IPS-11a (cell line): ENCODE results near the gene TTBK2.
"Not testable (repeated sequence)": the region's sequence is repeated elsewhere in the genome, so short reads cannot be mapped to it uniquely, and the experiment has no call there.

Source experiments
- H3K4me3 ChIP-seq: one replicate; pipeline ENCODE4 v1.5.1; 2013; ENCODE audit warnings: low read depth, low read length, control low read depth

Gene TTBK2

GRCh38 chr15:42911058-42911592, 9.5 kb downstream of the TTBK2 start:
- no peak overlapping the region for H3K4me3 ChIP-seq

DNA sequence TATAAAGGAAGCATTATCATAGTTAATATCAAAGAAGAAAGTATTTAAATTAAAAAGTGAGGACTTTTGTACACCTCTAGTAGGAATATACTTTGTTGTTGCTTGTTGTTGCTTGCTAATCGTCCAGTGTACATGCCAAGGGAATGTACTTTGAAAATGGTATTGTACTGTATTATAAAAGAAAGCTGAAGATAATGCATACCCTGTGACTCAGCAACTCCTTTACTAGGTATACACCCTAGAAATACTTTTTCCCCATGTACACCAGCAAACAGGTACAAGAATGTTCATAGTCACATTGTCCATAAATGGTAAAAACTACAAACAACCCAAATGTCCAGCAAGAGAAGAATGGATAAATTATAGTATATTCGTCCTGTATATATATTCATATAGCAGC, 12.0 kb downstream of the TTBK2 start:
- H3K4me3 ChIP-seq = no peak overlapping the region

GRCh38 chr15:42903388-42904324, 16.9 kb downstream of the TTBK2 start:
- H3K4me3 ChIP-seq = no peak overlapping the region

GRCh38 chr15:42893911-42894310, 26.7 kb downstream of the TTBK2 start:
- not testable (repeated sequence) for H3K4me3 ChIP-seq

DNA sequence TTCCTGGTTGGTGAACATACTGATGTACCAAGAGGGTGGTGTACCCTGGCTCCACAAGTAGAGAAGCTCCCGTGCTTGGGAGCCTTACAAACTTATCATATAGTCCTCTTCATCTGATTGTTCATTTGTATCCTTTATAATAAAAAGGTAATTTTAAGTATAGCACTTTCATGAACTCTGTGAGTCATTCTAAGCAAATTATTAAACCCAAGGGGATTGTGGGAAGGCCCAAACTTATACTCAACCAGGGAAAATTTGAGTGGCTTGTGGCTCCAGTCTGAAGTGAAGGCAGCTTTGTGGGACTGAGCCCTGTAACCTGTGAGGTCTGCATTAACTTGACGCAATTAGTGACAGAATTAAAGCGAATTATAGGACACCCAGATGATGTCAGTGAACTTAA, 29.0 kb downstream of the TTBK2 start:
- no peak overlapping the region for H3K4me3 ChIP-seq

DNA sequence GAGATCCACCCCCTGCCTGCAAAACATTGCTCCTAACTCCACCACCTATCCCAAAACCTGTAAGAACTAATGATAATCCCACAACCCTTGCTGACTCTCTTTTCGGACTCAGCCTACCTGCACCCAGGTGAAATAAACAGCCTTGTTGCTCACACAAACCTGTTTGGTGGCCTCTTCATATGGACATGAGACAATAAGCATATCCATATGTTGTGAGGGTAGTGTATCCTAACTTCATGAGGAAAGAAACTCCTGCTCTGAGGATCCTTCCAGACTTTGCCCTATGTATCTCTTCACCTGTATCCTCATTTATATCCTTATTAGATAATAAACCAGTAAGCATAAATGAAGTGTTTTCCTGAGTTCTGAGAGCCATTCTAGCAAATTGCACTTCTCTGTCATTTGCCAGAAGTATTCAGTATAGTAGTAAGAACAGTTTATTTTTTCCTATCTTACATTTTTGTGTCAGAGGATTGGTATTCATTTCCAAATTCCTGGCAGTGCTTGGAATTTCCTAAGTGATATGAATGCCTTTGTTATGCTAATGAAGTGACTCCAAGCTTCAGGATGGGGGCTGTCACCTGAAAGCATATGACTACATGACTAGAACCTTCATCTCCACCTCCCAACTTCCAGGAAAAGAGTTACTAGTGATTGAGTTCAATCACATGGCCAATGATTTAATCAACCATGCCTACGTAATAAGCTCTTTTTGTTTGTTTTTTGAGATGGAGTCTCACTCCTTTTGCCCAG, 30.2 kb downstream of the TTBK2 start:
- no peak overlapping the region for H3K4me3 ChIP-seq

DNA sequence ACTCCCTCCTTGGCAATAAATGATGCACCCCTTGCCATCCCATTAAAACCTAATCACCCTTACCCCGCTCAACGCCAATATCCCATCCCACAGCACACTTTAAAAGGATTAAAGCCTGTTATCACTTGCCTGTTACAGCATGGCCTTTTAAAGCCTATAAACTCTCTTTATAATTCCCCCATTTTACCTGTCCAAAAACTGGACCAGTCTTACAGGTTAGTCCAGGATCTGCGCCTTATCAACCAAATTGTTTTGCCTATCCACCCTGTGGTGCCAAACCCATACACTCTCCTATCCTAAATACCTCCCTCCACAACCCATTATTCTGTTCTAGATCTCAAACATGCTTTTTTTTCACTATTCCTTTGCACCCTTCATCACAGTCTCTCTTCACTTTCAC, 33.2 kb downstream of the TTBK2 start:
- H3K4me3 ChIP-seq = not testable (repeated sequence)

DNA sequence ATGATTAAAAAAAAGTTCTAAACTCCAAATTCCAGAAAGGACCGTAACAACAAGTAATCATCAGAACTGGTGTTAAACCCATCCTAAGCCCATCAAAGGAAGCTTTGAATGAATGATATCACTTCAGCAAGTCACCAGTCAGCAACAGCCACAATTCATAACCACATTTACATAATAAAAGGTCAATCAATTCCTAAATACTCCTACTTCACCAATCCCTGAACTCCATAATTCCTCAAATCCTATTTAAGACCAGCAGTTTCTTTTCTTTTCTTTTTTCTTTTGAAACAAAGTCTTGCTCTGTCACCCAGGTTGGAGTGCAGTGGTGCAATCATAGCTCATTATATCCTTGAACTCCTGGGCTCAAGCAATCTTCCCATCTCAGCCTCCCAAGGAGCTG, 40.5 kb downstream of the TTBK2 start:
- H3K4me3 ChIP-seq = no peak overlapping the region

- H3K4me3 ChIP-seq = no peak overlapping the region
Observed at GRCh38 chr15:42879443-42879842, 41.1 kb downstream of the TTBK2 start.

DNA sequence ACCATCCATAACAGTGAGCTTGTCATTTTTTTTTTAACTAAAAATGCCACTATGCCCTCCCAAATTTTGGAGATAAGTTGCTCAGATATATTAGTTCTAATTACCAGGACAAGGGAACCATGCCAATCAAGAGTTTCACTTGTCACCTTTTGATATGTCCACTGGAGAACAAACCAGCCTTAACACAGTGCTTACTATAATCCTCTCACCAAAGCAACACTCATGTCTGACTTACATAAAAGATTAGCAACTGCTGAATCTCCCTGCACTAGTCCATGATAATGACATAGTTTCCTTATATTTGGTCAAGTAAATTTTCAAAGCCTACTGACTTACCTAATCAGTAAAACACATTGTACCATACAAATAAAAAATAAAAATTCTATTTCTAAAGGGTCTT, 44.4 kb downstream of the TTBK2 start:
- H3K4me3 ChIP-seq = no peak overlapping the region

DNA sequence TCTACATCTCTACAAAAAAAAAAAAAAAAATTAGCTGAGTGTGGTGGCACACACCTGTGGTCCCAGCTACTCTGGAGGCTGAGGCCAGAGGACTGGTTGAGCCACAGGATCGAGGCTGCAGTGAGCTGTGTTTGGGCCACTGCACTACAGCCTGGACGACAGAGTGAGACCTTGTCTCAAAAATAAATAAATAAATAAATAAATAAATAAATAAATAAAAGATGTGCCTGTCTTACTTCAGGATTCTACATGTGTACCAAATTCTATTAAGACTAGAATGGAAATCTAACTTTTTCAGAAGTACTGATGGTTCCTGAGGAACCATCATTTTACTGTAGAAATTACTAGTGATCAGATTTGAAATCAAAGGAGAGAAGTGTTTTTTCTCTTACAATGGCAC, 51.9 kb downstream of the TTBK2 start:
- H3K4me3 ChIP-seq = no peak overlapping the region

DNA sequence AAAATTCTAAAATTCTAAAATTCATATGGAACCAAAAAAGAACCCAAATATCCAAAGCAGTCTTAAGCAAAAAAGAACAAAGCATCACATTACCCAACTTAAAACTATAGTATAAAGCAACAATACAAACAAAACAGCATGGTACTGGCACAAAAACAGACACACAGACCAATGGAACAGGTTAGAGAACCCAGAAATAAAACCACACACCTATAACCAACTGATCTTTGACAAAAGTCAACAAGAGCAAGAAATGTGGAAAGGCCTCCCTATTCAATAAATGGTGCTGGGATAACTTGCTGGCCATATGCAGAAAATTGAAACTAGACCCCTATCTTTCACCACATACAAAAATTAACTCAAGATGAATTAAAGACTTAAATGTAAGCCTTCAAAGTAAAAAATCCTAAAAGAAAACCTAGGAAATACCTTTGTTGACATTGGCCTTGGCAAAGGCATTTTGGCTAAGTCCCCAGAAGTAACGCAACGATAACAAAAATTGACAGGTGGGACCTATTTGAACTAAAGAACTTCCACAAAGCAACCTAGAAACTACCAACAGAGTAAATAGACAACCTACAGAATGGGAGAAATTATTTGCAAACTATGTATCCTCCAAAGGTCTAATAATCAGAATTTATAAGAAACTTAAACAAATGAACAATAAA, 56.9 kb downstream of the TTBK2 start:
- H3K4me3 ChIP-seq = no peak overlapping the region

DNA sequence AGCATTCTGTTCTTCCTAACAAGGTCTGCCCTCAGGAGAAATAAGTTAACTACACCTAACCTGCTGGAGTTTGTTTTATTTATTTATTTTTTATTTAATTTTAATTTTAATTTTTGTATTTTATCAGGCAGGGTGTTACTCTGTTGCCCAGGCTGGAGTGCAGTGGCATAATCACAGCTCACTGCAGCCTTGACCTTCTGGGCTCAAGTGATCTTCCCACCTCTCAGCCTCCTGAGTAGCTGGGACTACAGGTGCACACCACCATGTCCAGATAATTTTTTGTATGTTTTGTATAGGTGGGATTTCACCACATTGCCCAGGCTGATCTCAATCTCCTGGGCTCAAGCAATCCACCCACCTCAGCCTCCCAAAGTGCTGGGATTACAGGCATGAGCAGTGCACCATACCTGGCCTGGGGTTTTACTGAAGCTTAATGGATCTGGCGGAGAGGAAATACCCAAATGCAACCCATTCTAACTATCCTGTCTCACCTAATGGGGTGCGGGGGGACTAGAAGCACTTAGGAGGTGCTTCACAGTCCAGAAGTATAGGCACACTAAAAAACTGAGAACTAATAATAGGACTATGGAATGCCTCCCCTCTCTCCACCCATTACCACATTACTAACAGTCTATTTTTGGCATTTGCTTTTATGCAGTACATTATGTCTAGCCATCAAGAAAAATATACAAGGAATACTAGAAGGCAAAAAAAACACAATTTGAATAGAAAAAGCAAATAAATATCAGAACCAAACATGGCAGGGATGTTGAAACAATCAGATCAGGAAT, 61.4 kb downstream of the TTBK2 start:
- no peak overlapping the region for H3K4me3 ChIP-seq

DNA sequence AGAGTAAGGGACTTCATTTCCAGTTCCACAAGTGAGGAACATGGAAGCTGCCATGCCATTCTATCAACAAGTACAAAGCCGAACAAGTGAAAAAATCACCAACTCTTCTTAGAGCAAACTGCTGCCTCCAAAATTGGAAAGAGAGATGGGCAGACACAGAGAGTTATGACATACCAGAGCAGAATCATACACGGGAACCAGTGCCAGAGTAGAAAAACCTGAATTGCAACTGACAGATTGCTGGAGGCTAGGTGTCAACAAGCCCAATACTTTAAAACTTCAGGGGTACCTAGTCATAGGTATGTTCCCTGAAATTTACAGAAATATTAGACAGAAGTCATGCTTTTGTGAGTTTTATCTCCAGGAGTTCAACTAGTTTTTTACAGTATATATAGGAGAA, 62.0 kb downstream of the TTBK2 start:
- H3K4me3 ChIP-seq = no peak overlapping the region

- no peak overlapping the region for H3K4me3 ChIP-seq
Observed at GRCh38 chr15:42854576-42854975, 66.0 kb downstream of the TTBK2 start.

- no peak overlapping the region for H3K4me3 ChIP-seq
Observed at GRCh38 chr15:42849836-42850235, 70.7 kb downstream of the TTBK2 start.

DNA sequence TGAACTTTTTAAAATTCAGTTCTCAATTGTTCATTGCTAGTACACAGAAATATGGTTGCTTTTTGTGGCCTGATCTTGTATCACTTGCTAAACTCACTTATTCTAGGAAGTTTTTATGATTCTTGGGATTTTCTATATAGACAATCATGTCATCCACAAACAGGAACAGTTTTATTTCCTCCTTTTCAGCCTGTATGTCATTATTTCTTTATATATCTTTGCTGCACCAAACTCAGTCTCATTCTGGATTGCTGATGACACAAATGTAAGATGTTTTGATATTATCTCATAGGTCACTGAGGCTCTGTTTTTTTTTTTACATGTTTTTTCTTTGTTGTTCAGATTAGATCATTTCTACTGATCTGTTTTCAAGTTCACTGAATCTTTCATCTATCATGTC, 71.7 kb downstream of the TTBK2 start:
- H3K4me3 ChIP-seq = no peak overlapping the region

GRCh38 chr15:42846647-42847046, 73.9 kb downstream of the TTBK2 start:
- H3K4me3 ChIP-seq = no peak overlapping the region

- H3K4me3 ChIP-seq = no peak overlapping the region
Observed at GRCh38 chr15:42845581-42845980, 75.0 kb downstream of the TTBK2 start.

DNA sequence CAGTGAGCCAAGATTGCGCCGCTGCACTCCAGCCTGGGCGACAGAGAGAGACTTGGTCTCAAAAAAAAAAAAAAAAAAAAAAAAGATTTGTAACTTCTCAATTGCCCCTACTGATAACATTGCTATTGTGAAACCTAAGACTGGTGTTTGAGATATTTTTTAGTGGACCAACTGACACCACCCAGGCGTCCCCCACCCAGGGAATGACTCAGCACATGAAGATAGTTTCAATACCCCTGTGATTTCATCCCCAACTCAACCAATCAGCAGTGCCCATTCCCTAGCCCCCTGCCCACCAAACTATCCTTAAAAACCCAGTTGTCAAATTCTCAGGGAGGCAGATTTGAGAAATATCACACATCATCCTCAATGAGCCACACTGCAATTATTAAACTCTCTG, 76.9 kb downstream of the TTBK2 start:
- H3K4me3 ChIP-seq = no peak overlapping the region

DNA sequence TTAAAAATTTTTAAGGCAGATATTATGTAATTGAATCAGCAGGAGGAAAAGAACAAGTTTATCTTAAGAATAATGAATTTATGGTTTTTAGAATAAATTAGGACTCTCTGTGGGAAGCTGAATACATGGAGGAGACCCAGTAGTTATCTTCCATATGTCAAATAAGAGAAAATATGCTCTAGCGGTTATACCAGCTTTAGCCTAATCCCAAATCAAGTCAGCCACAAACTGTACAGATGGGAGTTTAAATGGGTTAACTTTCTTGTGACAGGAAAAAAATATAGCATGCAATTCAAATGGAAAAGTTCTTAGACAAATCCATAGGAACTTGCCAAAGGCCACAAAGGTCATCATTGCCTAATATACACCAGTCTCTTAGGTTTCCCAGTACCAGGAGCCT, 84.3 kb downstream of the TTBK2 start:
- H3K4me3 ChIP-seq = no peak overlapping the region
